ENCODE results near the gene KIF17.

- no peak for TF ChIP-seq CTCF (conservative IDR thresholded peaks at IDR 0.05)
- no peak for TF ChIP-seq ZFX (IDR thresholded peaks at IDR 0.05)
Observed at GRCh38 chr1:20680269-20680668, 37.5 kb downstream of the KIF17 start.
